Panc1 (cell line): Measurements from ENCODE around the gene CLDN2. TPM values are rescaled to one million over a fixed set of nuclear protein-coding genes. Genes with fewer than 3 reads are reported as not detected.

Source experiments
- ATAC-seq: fragments of 200-7000 bp; cut with Tn5 transposase; 2 replicates; pipeline ENCODE4 v1.9.1; 2020; ENCODE audit warnings: mild to moderate bottlenecking, moderate library complexity
- BruUV-seq: library from RNA; stranded (reverse); fragments of 400-500 nt; replicated peaks from 2 replicates; lab custom pipeline; 2021; lab: Mats Ljungman, UMichigan
- CTCF ChIA-PET: fragments of 300-600 bp; sonication (Branson Sonifier 250); formaldehyde crosslinking; loops from one replicate; lab custom pipeline; 2022; ENCODE audit warnings: antibody characterized with exemption; lab: Charles Lee
- POLR2A ChIA-PET: fragments of 300-600 bp; sonication (Branson Sonifier 250); formaldehyde crosslinking; loops from one replicate; lab custom pipeline; 2022; ENCODE audit warnings: antibody characterized with exemption; lab: Charles Lee
- DNase-seq: peaks from one replicate; pipeline ENCODE4 v3.0.0-alpha.2; 2010; ENCODE audit warnings: low read depth, low spot score
- H3K27ac ChIP-seq: 2 replicates; pipeline ENCODE4 v1.5.1; 2011; ENCODE audit warnings: mild to moderate bottlenecking, low read length, inconsistent platforms
- H3K27me3 ChIP-seq: fragments of 200-500 bp; sonication (Bioruptor generic); 2 replicates; pipeline ENCODE4 v1.6.0; 2014; ENCODE audit warnings: low read length, inconsistent platforms; ENCODE audit not compliant: control insufficient read depth, insufficient read depth
- H3K36me3 ChIP-seq: fragments of 200-500 bp; sonication (Bioruptor generic); 2 replicates; pipeline ENCODE4 v1.5.1; 2014; ENCODE audit warnings: inconsistent platforms, mild to moderate bottlenecking, low read length, moderate library complexity; ENCODE audit not compliant: control insufficient read depth, insufficient read depth
- H3K4me1 ChIP-seq: 2 replicates; pipeline ENCODE4 v1.5.1; 2011; ENCODE audit warnings: inconsistent platforms, mild to moderate bottlenecking, low read length, moderate library complexity; ENCODE audit not compliant: control insufficient read depth, insufficient read depth
- H3K4me3 ChIP-seq, 2 experiments: 2 replicates each; pipeline ENCODE4 v1.5.1; 2011 to 2012; ENCODE audit warnings: low read depth in 2 of 2, low read length in 2 of 2, mild to moderate bottlenecking in 2 of 2, inconsistent platforms in 1 of 2, moderate library complexity in 1 of 2
- H3K9me3 ChIP-seq: fragments of 200-500 bp; sonication (Bioruptor generic); 2 replicates; pipeline ENCODE4 v1.5.1; 2014; ENCODE audit warnings: low read depth, mild to moderate bottlenecking, inconsistent platforms, low read length, moderate library complexity; ENCODE audit not compliant: control insufficient read depth, insufficient read depth
- CTCF ChIP-seq: fragments of 450-650 bp; IDR thresholded peaks from 2 replicates; pipeline ENCODE4 v1.5.1; 2017; ENCODE audit warnings: mild to moderate bottlenecking
- POLR2AphosphoS5 ChIP-seq: IDR thresholded peaks from 2 replicates; pipeline ENCODE4 v1.6.1; 2012; ENCODE audit warnings: mild to moderate bottlenecking, low read depth, low read length, moderate library complexity
- REST ChIP-seq, 2 experiments: IDR thresholded peaks; 2 replicates each; pipeline ENCODE4 v1.6.1; 2011 to 2012; ENCODE audit warnings: low read depth in 2 of 2, control low read depth in 1 of 2, low read length in 1 of 2, mild to moderate bottlenecking in 1 of 2, moderate library complexity in 1 of 2; ENCODE audit not compliant: insufficient read depth in 1 of 2
- SIN3A ChIP-seq: IDR thresholded peaks from 2 replicates; pipeline ENCODE4 v1.6.1; 2012; ENCODE audit warnings: low read depth, mild to moderate bottlenecking, low read length, moderate library complexity, borderline replicate concordance; ENCODE audit not compliant: insufficient read depth
- TCF7L2 ChIP-seq: IDR thresholded peaks from 2 replicates; pipeline ENCODE4 v1.6.1; 2011; ENCODE audit warnings: mild to moderate bottlenecking, low read depth, low read length, inconsistent platforms
- in situ Hi-C: cut with HindIII; loops from 2 replicates; pipeline ENCODE4 v1.10.0; 2016; ENCODE audit warnings: low sequenced_read_pairs, low pct_unique_long_range_greater_than_20kb
- intact Hi-C: fragments of 100-400 bp; cut with micrococcal nuclease; formaldehyde crosslinking; loops from one replicate; pipeline ENCODE4 v1.10.0; 2022; ENCODE audit not compliant: unreplicated experiment
- total RNA-seq: library from RNA; stranded (reverse); gene quantifications from one replicate; pipeline ENCODE4 v1.2.1, GENCODE V29; 2021; ENCODE audit not compliant: unreplicated experiment

The CLDN2 gene
- total RNA-seq, 1 experiment from 2014 or later: 0.10 TPM

- ChIA-PET POLR2A (no interaction called here), CTCF (interaction anchor here (1.6 kb wide), 1 partner anchor 49 kb away, joined by 3 read pairs; no protein-coding TSS in a partner anchor)
- DNase-seq (no peak), ATAC-seq (no peak)
- in situ Hi-C loops: no loop called here
- Histone ChIP-seq H3K27ac (no peak overlapping the region), H3K36me3 (no peaks in the 10 kb centered on the region), H3K27me3 (no peaks in the 10 kb centered on the region), H3K9me3 (no peaks in the 10 kb centered on the region), H3K4me3 (no peak overlapping the region), H3K4me1 (peaks cover 3% of the 10 kb centered on the region)
- TF ChIP-seq REST (IDR thresholded peaks at IDR 0.05; ENCODE audit: insufficient read depth in 1 of 2, low read depth in 2 of 2, low read length in 1 of 2): no peak
- TF ChIP-seq TCF7L2: no peak
- TF ChIP-seq CTCF: no peak
- TF ChIP-seq SIN3A: no peak
- TF ChIP-seq POLR2AphosphoS5: no peak
- intact Hi-C loops: no loop called here
- no TSS peak for BruUV-seq
Measured at GRCh38 chrX:106950381-106950780, 30.2 kb downstream of the CLDN2 start.

DNA sequence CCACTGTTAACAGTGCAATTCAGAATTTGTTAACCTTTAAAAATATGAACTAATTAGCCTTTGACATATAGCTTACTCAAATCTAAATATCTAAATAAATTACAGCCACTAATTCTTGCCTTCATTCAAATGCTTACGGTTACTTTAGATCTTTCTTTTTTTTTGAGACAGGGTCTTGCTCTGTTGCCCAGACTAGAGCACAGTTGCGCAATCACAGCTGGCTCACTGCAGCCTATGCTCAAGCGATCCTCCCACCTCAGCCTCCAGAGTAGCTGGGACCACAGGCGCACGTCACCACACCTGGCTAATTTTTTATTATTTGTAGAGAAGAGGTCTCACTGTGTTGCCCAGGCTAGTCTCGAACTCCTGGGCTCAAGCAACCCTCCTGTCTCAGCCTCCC is 31.0 kb downstream of the CLDN2 start:
- Histone ChIP-seq H3K4me3 (no peak overlapping the region), H3K36me3 (no peaks in the 10 kb centered on the region), H3K27me3 (no peaks in the 10 kb centered on the region), H3K4me1 (peaks cover 3% of the 10 kb centered on the region), H3K27ac (no peak overlapping the region), H3K9me3 (no peaks in the 10 kb centered on the region)
- ATAC-seq (no peak), DNase-seq (no peak)
- ChIA-PET POLR2A (no interaction called here), CTCF (interaction anchor here (1.6 kb wide), 1 partner anchor 50 kb away, joined by 3 read pairs; no protein-coding TSS in a partner anchor)
- no TSS peak for BruUV-seq
- intact Hi-C loops: no loop called here
- in situ Hi-C loops: no loop called here
- no peak for TF ChIP-seq POLR2AphosphoS5
- no peak for TF ChIP-seq SIN3A
- no peak for TF ChIP-seq TCF7L2
- no peak for TF ChIP-seq CTCF
